ENCODE measurements around the gene TPGS2. TPM values are rescaled to one million over a fixed set of nuclear protein-coding genes. Genes with fewer than 3 reads are reported as not detected.

The TPGS2 gene
- polyA plus RNA-seq, 2 of the 4 experiments (the other 2 are of a cell fraction) = 71.9 to 143 TPM

DNA sequence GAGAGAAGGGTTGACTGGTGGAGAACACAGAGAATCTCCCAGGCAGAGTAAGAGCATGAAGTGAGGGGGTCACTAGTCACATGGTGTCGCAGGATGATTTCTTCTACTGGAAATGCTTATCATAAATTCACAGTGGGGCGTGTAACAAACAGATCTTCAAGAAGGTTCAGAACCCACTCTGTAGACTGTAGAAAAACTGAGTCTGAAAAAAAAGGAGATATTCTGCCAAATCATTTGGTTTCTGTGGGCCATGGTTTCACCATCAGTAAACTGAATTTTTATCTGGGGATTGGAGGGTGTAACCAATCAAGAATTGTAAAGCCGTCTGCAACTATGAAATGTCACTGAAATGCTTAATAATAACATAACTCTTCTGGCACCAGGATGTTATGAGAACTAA is 15.0 kb downstream of the TPGS2 start:
- TF ChIP-seq TFCP2L1 (CRISPR knock-in tag; IDR thresholded peaks at IDR 0.05) = no peak
- TF ChIP-seq KDM1A (IDR thresholded peaks at IDR 0.05; ENCODE audit: low read depth) = no peak
- no peak for TF ChIP-seq RCOR1 (IDR thresholded peaks at IDR 0.05; ENCODE audit: low read depth, low read length)
- TF ChIP-seq REST (IDR thresholded peaks at IDR 0.05) = no peak
- FAIRE-seq (no peak), ATAC-seq (no peak), DNase-seq (ENCODE audit: low read depth in 1 of 2, low spot score in 1 of 2) (no peak)
- H3K4me3 ChIP-seq = no peak overlapping the region
- H3K4me1 ChIP-seq = no peaks in the 10 kb centered on the region
- 94% methylated on average over 3 of the region's 3 CpGs for WGBS (ENCODE audit: missing lambda C conversion rate)
- H3K9me3 ChIP-seq = no peaks in the 10 kb centered on the region
- ChIA-PET POLR2A (no interaction called here), CTCF (no interaction called here)
- H3K27ac ChIP-seq = no peak overlapping the region
- no peak overlapping the region for H3K4me2 ChIP-seq

GRCh38 chr18:36813101-36813775 is 15.6 kb downstream of the TPGS2 start:
- no peaks in the 10 kb centered on the region for H3K9me3 ChIP-seq
- no peak overlapping the region for H3K27ac ChIP-seq
- ATAC-seq (no peak), FAIRE-seq (no peak), DNase-seq (ENCODE audit: low read depth in 1 of 2, low spot score in 1 of 2) (no peak)
- H3K4me1 ChIP-seq = no peaks in the 10 kb centered on the region
- no peak overlapping the region for H3K4me3 ChIP-seq
- TF ChIP-seq HOXA7 (CRISPR knock-in tag; IDR thresholded peaks at IDR 0.05) = no peak
- TF ChIP-seq ZNF302 (CRISPR knock-in tag; IDR thresholded peaks at IDR 0.05) = no peak
- TF ChIP-seq KDM1A (IDR thresholded peaks at IDR 0.05; ENCODE audit: low read depth) = no peak
- no peak for TF ChIP-seq ZFP36 (IDR thresholded peaks at IDR 0.05; ENCODE audit: borderline replicate concordance, partially characterized antibody)
- no peak for TF ChIP-seq ZC3H11A (IDR thresholded peaks at IDR 0.05)
- TF ChIP-seq E2F6 (IDR thresholded peaks at IDR 0.05; ENCODE audit: borderline replicate concordance, low read depth) = no peak
- TF ChIP-seq, protein P1, sequence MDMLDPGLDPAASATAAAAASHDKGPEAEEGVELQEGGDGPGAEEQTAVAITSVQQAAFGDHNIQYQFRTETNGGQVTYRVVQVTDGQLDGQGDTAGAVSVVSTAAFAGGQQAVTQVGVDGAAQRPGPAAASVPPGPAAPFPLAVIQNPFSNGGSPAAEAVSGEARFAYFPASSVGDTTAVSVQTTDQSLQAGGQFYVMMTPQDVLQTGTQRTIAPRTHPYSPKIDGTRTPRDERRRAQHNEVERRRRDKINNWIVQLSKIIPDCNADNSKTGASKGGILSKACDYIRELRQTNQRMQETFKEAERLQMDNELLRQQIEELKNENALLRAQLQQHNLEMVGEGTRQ (IDR thresholded peaks at IDR 0.05) = no peak
- TF ChIP-seq POLR2A (IDR thresholded peaks at IDR 0.05; ENCODE audit: low read length) = no peak
- TF ChIP-seq CBX2 (IDR thresholded peaks at IDR 0.05; ENCODE audit: borderline replicate concordance, low read depth) = no peak
- no peak for TF ChIP-seq ATOH8 (CRISPR knock-in tag; IDR thresholded peaks at IDR 0.05; ENCODE audit: low read depth)
- no peak for TF ChIP-seq PHF8 (IDR thresholded peaks at IDR 0.05; ENCODE audit: borderline replicate concordance, low read depth)
- TF ChIP-seq MAZ (IDR thresholded peaks at IDR 0.05; ENCODE audit: borderline replicate concordance, low read depth, low read length) = no peak
- TF ChIP-seq NFE2L2 (conservative IDR thresholded peaks at IDR 0.05; ENCODE audit: low read length) = no peak
- TF ChIP-seq MYC (IDR thresholded peaks at IDR 0.05; ENCODE audit: borderline replicate concordance, low read length) = no peak
- TF ChIP-seq FOXS1 (CRISPR knock-in tag; IDR thresholded peaks at IDR 0.05) = no peak
- no peak for TF ChIP-seq EP300 (IDR thresholded peaks at IDR 0.05)
- TF ChIP-seq RCOR1 (IDR thresholded peaks at IDR 0.05; ENCODE audit: low read depth, low read length) = no peak
- TF ChIP-seq NPAS2 (CRISPR knock-in tag; IDR thresholded peaks at IDR 0.05; ENCODE audit: borderline replicate concordance) = no peak
- no peak for TF ChIP-seq CHD4 (IDR thresholded peaks at IDR 0.05; ENCODE audit: borderline replicate concordance)
- no peak for TF ChIP-seq BHLHE40 (IDR thresholded peaks at IDR 0.05; ENCODE audit: low read depth, low read length)
- no peak overlapping the region for H3K4me2 ChIP-seq
- CTCF ChIA-PET = interaction anchor here (0.9 kb wide), 1 partner anchor 8 kb away, joined by 3 read pairs; no protein-coding TSS in a partner anchor
- WGBS (ENCODE audit: missing lambda C conversion rate) = 86% methylated on average over 4 of the region's 4 CpGs
- POLR2A ChIA-PET = no interaction called here

All from A549 (cell line).